ENCODE measurements around the gene TIMM8A. TPM values are rescaled to one million over a fixed set of nuclear protein-coding genes. Genes with fewer than 3 reads are reported as not detected.

TIMM8A gene
- total RNA-seq, 1 donor from 2014 or later = 3.6 TPM

DNA sequence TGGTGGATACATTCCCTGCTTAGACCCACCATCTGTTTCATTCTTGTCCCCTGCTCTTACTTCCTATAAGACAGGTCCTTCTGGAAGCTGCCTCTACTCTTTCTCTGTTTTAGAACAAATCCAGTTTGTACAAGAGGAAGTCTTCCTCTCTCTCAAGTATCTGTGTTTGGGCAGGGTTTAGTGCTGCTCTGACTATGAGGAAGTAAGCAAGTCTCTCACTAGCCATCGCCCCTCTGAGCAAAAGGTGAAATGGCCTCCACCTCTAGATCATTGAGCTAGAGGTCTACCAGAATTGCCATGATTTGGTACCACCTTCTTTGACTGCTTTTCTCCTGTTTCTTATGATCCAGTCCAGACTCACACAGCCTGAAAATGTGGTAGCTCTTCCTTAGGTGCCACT lies 29.0 kb upstream of the TIMM8A start:
- no peak overlapping the region for H3K4me3 ChIP-seq (ENCODE audit: low read depth, low read length)
- DNase-seq (ENCODE audit: low read depth) = no peak
- no peak for TF ChIP-seq CTCF (conservative IDR thresholded peaks at IDR 0.05; ENCODE audit: low read depth, low read length)

- no peak for TF ChIP-seq CTCF (conservative IDR thresholded peaks at IDR 0.05; ENCODE audit: low read depth, low read length)
- H3K4me3 ChIP-seq (ENCODE audit: low read depth, low read length) = no peak overlapping the region
- DNase-seq (ENCODE audit: low read depth) = no peak
Observed at GRCh38 chrX:101370888-101371504, 22.5 kb upstream of the TIMM8A start.

DNA sequence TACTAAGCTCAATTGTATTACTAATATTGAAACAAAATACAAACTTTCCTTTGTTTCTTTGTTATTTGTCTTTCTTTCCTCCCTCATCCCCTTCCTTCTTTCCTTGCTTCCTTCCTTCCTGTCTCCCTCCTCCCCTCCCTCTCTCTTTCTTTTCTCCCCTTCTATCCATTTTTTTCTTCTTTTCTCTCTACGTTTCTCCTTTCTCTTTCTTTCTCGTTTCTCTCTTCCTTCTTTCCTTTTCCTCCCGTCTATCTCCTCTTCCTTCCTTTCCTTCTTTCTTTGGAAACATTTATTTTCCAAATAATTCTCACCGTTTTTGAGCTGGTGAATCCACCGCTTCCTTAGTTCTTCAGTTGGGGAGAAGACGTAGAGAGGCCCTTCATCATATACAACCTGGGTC lies 21.1 kb upstream of the TIMM8A start:
- no peak for DNase-seq (ENCODE audit: low read depth)
- no peak overlapping the region for H3K4me3 ChIP-seq (ENCODE audit: low read depth, low read length)
- no peak for TF ChIP-seq CTCF (conservative IDR thresholded peaks at IDR 0.05; ENCODE audit: low read depth, low read length)

GRCh38 chrX:101368800-101369199 lies 20.3 kb upstream of the TIMM8A start:
- DNase-seq (ENCODE audit: low read depth) = no peak
- TF ChIP-seq CTCF (conservative IDR thresholded peaks at IDR 0.05; ENCODE audit: low read depth, low read length) = no peak
- no peak overlapping the region for H3K4me3 ChIP-seq (ENCODE audit: low read depth, low read length)

- TF ChIP-seq CTCF (conservative IDR thresholded peaks at IDR 0.05; ENCODE audit: low read depth, low read length) = no peak
- no peak for DNase-seq (ENCODE audit: low read depth)
- no peak overlapping the region for H3K4me3 ChIP-seq (ENCODE audit: low read depth, low read length)
Observed at GRCh38 chrX:101365301-101365795, 16.8 kb upstream of the TIMM8A start.

DNA sequence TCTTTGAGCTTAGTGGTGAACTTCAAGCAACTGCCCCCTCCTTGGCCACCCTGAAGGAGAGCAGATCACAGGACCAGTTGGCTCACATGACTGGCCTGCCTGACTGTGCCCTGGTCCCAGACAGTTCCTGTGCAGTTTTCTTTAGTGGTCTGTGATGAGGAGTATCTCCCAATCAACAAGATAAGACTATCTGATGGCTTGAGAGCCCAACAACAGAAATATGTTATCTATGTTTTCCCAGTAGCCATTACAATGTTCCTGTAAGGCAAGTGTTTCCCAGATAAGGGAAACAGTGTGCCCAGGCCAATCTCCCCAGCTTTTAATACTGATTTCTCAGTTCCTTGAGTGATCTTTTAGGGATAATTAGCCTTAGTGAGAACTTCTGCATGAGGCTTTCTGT lies 14.2 kb upstream of the TIMM8A start:
- no peak for TF ChIP-seq CTCF (conservative IDR thresholded peaks at IDR 0.05; ENCODE audit: low read depth, low read length)
- no peak for DNase-seq (ENCODE audit: low read depth)
- H3K4me3 ChIP-seq (ENCODE audit: low read depth, low read length) = no peak overlapping the region

- TF ChIP-seq CTCF (conservative IDR thresholded peaks at IDR 0.05; ENCODE audit: low read depth, low read length) = no peak
Observed at GRCh38 chrX:101362116-101362515, 13.6 kb upstream of the TIMM8A start.

More at GRCh38 chrX:101362116-101362515, 13.6 kb upstream of the TIMM8A start:
- no peak for DNase-seq (ENCODE audit: low read depth)
- no peak overlapping the region for H3K4me3 ChIP-seq (ENCODE audit: low read depth, low read length)

Data from epithelial cell of proximal tubule (primary cell).